Neural cell (in vitro differentiated cells): ENCODE results near the gene KRT14. TPM values are rescaled to one million over a fixed set of nuclear protein-coding genes. Genes with fewer than 3 reads are reported as not detected.

Experiments
- H2AFZ ChIP-seq: fragments of 200-600, 300-800 bp; sonication (generic), shearing (Covaris generic); 2 replicates; pipeline ENCODE4 v1.6.0; 2014; ENCODE audit warnings: low read depth, mild to moderate bottlenecking, antibody characterized with exemption, low read length, moderate library complexity
- H3F3A ChIP-seq: fragments of 200-600 bp; shearing (Covaris generic); 2 replicates; pipeline ENCODE4 v1.6.1; 2016; ENCODE audit warnings: mild to moderate bottlenecking, moderate library complexity, mixed read lengths, antibody characterized with exemption, low read length; ENCODE audit not compliant: insufficient read depth, poor library complexity, severe bottlenecking
- H3K27ac ChIP-seq: fragments of 200-600, 300-800 bp; sonication (generic), shearing (Covaris generic); 2 replicates; pipeline ENCODE4 v1.5.1; 2014; ENCODE audit warnings: mild to moderate bottlenecking, low read length, moderate library complexity
- H3K27me3 ChIP-seq: fragments of 300-800, 200-600 bp; sonication (generic), shearing (Covaris generic); 2 replicates; pipeline ENCODE4 v1.6.0; 2014; ENCODE audit warnings: mild to moderate bottlenecking, low read depth, low read length, moderate library complexity; ENCODE audit not compliant: insufficient read depth
- H3K36me3 ChIP-seq: fragments of 300-800, 200-600 bp; sonication (generic), shearing (Covaris generic); 2 replicates; pipeline ENCODE4 v1.5.1; 2014; ENCODE audit warnings: mild to moderate bottlenecking, antibody characterized with exemption, low read length, moderate library complexity; ENCODE audit not compliant: insufficient read depth
- H3K4me2 ChIP-seq: fragments of 300-800, 200-600 bp; sonication (generic), shearing (Covaris generic); 2 replicates; pipeline ENCODE4 v1.6.0; 2014; ENCODE audit warnings: mild to moderate bottlenecking, low read length
- H3K4me3 ChIP-seq: fragments of 300-800, 200-600 bp; sonication (generic), shearing (Covaris generic); 2 replicates; pipeline ENCODE4 v1.5.1; 2014; ENCODE audit warnings: mild to moderate bottlenecking, low read length, moderate library complexity
- H3K79me2 ChIP-seq: fragments of 200-600 bp; shearing (Covaris generic); replicated peaks from 2 replicates; pipeline ENCODE4 v1.6.0; 2014; ENCODE audit warnings: mild to moderate bottlenecking, low read length, moderate library complexity; ENCODE audit not compliant: insufficient read depth
- H3K9ac ChIP-seq: fragments of 300-800, 200-600 bp; sonication (generic), shearing (Covaris generic); 2 replicates; pipeline ENCODE4 v1.6.1; 2016; ENCODE audit warnings: mild to moderate bottlenecking, low read length, mixed read lengths
- H3K9me2 ChIP-seq: fragments of 200-600 bp; shearing (Covaris generic); 2 replicates; pipeline ENCODE4 v1.6.1; 2016; ENCODE audit warnings: mild to moderate bottlenecking, low read length, mixed read lengths; ENCODE audit not compliant: insufficient read depth
- H3K9me3 ChIP-seq: fragments of 200-600, 300-800 bp; sonication (generic), shearing (Covaris generic); 2 replicates; pipeline ENCODE4 v1.6.1; 2016; ENCODE audit warnings: mild to moderate bottlenecking, mixed run types, low read length, moderate library complexity, mixed read lengths
- H4K20me1 ChIP-seq: fragments of 200-600 bp; shearing (Covaris generic); 2 replicates; pipeline ENCODE4 v1.6.1; 2016; ENCODE audit warnings: mild to moderate bottlenecking, mixed run types; ENCODE audit not compliant: insufficient read depth
- CTCF ChIP-seq: fragments of 450-650 bp; IDR thresholded peaks from 2 replicates; pipeline ENCODE4 v1.5.1; 2014; ENCODE audit warnings: antibody characterized with exemption, mild to moderate bottlenecking, moderate library complexity; ENCODE audit not compliant: poor library complexity, severe bottlenecking
- EP300 ChIP-seq: fragments of 450-650 bp; conservative IDR thresholded peaks from 2 replicates; pipeline ENCODE4 v1.6.1; 2014; ENCODE audit warnings: antibody characterized with exemption, mild to moderate bottlenecking, moderate library complexity; ENCODE audit not compliant: poor library complexity, severe bottlenecking
- EZH2 ChIP-seq: fragments of 200-600, 300-800 bp; shearing (Covaris generic), sonication (generic); IDR thresholded peaks from 2 replicates; pipeline ENCODE4 v1.6.1; 2014; ENCODE audit warnings: antibody characterized with exemption, low read length, borderline replicate concordance, mild to moderate bottlenecking; ENCODE audit not compliant: insufficient read depth, poor library complexity, severe bottlenecking
- MXI1 ChIP-seq: fragments of 450-650 bp; conservative IDR thresholded peaks from 2 replicates; pipeline ENCODE4 v1.6.1; 2014; ENCODE audit warnings: antibody characterized with exemption, mild to moderate bottlenecking; ENCODE audit not compliant: poor library complexity, severe bottlenecking
- POLR2AphosphoS5 ChIP-seq: IDR thresholded peaks from 2 replicates; pipeline ENCODE4 v1.6.1; 2012
- RAD21 ChIP-seq: fragments of 450-650 bp; conservative IDR thresholded peaks from 2 replicates; pipeline ENCODE4 v1.6.1; 2014; ENCODE audit warnings: antibody characterized with exemption, mild to moderate bottlenecking, moderate library complexity
- SMC3 ChIP-seq: fragments of 450-650 bp; conservative IDR thresholded peaks from 2 replicates; pipeline ENCODE4 v1.6.1; 2014; ENCODE audit warnings: antibody characterized with exemption, mild to moderate bottlenecking, moderate library complexity; ENCODE audit not compliant: poor library complexity
- TAF1 ChIP-seq: IDR thresholded peaks from 2 replicates; pipeline ENCODE4 v1.6.1; 2012; ENCODE audit warnings: low read depth
- polyA plus RNA-seq: library from polyadenylated mRNA; depleted of rRNA; stranded (reverse); fragments of >200 nt; gene quantifications from 2 replicates; pipeline ENCODE4 v1.2.3, GENCODE V29; 2014
- TF ChIP-seq, protein P1 (sequence below): IDR thresholded peaks from 2 replicates; pipeline ENCODE4 v1.6.1; 2012; ENCODE audit warnings: borderline replicate concordance

KRT14 gene
- polyA plus RNA-seq, 1 donor from 2014 or later = not detected

- no peak overlapping the region for H3K9ac ChIP-seq
Measured at GRCh38 chr17:41536741-41537613, 49.7 kb downstream of the KRT14 start.

GRCh38 chr17:41535764-41536481 lies 50.8 kb downstream of the KRT14 start:
- H3K27ac ChIP-seq = no peak overlapping the region
- no peaks in the 10 kb centered on the region for H3F3A ChIP-seq
- TF ChIP-seq, protein P1, sequence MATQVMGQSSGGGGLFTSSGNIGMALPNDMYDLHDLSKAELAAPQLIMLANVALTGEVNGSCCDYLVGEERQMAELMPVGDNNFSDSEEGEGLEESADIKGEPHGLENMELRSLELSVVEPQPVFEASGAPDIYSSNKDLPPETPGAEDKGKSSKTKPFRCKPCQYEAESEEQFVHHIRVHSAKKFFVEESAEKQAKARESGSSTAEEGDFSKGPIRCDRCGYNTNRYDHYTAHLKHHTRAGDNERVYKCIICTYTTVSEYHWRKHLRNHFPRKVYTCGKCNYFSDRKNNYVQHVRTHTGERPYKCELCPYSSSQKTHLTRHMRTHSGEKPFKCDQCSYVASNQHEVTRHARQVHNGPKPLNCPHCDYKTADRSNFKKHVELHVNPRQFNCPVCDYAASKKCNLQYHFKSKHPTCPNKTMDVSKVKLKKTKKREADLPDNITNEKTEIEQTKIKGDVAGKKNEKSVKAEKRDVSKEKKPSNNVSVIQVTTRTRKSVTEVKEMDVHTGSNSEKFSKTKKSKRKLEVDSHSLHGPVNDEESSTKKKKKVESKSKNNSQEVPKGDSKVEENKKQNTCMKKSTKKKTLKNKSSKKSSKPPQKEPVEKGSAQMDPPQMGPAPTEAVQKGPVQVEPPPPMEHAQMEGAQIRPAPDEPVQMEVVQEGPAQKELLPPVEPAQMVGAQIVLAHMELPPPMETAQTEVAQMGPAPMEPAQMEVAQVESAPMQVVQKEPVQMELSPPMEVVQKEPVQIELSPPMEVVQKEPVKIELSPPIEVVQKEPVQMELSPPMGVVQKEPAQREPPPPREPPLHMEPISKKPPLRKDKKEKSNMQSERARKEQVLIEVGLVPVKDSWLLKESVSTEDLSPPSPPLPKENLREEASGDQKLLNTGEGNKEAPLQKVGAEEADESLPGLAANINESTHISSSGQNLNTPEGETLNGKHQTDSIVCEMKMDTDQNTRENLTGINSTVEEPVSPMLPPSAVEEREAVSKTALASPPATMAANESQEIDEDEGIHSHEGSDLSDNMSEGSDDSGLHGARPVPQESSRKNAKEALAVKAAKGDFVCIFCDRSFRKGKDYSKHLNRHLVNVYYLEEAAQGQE = no peak
- TF ChIP-seq EZH2 = no peak
- TF ChIP-seq EP300 = no peak
- TF ChIP-seq POLR2AphosphoS5 = no peak
- TF ChIP-seq SMC3 = no peak
- no peak for TF ChIP-seq TAF1
- TF ChIP-seq MXI1 = no peak
- TF ChIP-seq CTCF = no peak
- no peak for TF ChIP-seq RAD21
- H2AFZ ChIP-seq = no peak overlapping the region
- H3K9me2 ChIP-seq = no peaks in the 10 kb centered on the region
- no peaks in the 10 kb centered on the region for H3K79me2 ChIP-seq
- no peaks in the 10 kb centered on the region for H4K20me1 ChIP-seq
- no peaks in the 10 kb centered on the region for H3K27me3 ChIP-seq
- H3K4me2 ChIP-seq = no peak overlapping the region
- no peaks in the 10 kb centered on the region for H3K9me3 ChIP-seq
- H3K4me3 ChIP-seq = no peak overlapping the region
- no peak overlapping the region for H3K9ac ChIP-seq
- H3K36me3 ChIP-seq = no peaks in the 10 kb centered on the region

More at GRCh38 chr17:41536741-41537613, 49.7 kb downstream of the KRT14 start:
- H3K9me2 ChIP-seq = no peaks in the 10 kb centered on the region
- no peaks in the 10 kb centered on the region for H3K9me3 ChIP-seq
- H3K36me3 ChIP-seq = no peaks in the 10 kb centered on the region
- H2AFZ ChIP-seq = no peak overlapping the region
- TF ChIP-seq POLR2AphosphoS5 = no peak
- no peak overlapping the region for H3K4me2 ChIP-seq
- no peak overlapping the region for H3K27ac ChIP-seq
- H3K4me3 ChIP-seq = no peak overlapping the region
- no peaks in the 10 kb centered on the region for H3K27me3 ChIP-seq
- H3K79me2 ChIP-seq = no peaks in the 10 kb centered on the region
- no peaks in the 10 kb centered on the region for H3F3A ChIP-seq
- H4K20me1 ChIP-seq = no peaks in the 10 kb centered on the region
